8988T (cell line): ENCODE data around the gene TAF1A.
"Not testable (repeated sequence)": the region's sequence is repeated elsewhere in the genome, so short reads cannot be mapped to it uniquely, and the experiment has no call there.

Experiments used
- DNase-seq: peaks from one replicate; pipeline ENCODE4 v3.0.0; 2011

Gene TAF1A

DNA sequence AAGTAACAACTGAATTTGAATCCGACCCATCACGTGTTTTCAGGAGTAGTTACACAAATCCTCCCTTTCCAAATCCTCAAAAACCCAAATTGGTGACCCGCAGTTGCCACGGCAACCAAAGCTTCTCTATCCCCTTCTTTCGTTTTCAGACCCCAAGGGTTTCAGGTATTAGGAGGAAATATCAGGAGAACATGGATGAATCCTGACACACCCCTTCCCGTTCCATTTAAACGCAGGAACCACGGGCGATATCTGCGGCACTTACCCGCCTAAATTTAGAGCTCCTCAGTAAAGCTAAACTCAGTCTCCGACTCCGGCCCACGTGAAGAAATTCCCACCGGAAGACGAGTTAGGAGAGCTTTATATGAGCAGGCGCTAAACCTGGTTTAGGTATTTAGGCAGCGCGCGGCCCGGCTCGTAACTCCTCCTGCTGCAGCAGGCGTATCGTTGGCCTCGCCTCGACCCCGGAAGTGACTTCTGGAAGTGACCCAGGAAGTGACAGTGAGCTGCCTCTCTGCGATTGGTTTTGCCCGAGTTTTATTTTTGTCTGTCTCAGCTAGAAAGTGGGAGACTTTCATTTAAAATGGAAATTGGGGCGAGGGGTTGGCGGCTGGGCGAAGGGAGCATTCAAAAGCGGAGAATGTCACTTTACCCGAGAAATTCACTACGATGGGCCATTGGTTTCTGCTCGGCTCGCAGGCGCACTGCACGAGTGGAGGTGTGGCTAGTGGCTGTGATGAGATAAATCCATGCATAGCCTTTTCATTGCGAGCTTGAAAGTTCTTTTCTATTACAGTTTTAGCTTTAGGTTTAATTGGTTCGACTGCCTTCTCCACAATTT is at the start of gene TAF1A:
Gene TAF1A (minus strand): TSS at position 472 of the 841 bp plus-strand sequence.
- DNase-seq: peak; percentile 32

DNA sequence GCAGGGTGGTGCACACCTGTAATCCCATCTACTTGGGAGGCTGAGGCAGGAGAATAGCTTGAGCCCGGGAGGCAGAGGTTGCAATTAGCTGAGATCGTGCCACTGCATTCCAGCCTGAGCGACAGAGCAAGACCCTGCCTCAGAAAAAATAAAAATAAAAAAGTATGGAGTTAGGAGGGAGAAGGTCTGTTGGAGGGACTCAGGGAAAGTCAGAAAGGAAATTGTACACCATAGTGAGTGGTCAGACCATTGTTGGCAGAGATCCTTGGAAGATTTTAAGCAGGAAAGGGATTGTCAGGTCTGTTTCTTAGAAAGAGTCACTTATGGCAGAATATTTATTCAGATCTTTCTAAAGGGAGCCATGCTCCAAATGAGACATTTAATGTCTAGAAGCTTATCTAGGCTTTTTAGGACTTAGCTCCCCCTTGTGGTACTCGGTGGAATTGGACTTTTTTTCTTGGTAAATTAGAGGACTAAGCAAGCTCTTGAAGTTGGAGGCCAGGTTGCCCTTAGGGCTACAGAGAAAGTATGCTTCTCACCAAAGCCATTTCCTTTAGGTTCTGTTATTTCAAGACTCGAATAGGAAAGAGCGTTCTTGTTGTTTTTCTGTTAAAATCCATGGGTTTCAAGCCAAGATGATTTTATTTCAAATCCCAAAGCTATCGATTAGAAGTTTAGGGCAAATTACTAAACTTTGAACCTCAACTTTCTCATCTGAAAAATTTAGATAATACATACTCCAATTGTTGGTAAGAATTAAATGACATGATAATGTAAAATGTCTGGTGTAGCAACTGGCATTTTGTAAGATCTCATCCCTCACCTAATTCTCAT is 44.7 kb upstream of the TAF1A start:
- peak; percentile 14 for DNase-seq

DNA sequence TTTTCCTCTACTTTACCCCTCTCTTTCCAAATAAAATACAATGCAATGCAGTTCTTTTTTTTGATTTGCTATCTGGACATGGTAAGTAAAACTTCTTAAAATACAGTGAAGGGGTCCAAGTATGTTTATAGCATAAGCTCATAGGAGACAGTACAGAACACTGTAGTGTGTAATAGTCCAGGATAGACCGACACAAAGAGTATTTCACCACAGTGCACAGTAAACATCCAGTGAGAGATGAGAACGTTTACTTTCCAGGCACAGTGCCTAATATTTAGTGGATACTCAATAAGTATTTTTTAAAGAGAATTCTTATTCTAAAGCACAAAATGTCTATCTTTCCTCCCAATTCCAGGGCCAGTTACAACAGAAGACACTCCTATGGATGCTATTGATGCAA is 43.0 kb upstream of the TAF1A start:
- DNase-seq: no peak

DNA sequence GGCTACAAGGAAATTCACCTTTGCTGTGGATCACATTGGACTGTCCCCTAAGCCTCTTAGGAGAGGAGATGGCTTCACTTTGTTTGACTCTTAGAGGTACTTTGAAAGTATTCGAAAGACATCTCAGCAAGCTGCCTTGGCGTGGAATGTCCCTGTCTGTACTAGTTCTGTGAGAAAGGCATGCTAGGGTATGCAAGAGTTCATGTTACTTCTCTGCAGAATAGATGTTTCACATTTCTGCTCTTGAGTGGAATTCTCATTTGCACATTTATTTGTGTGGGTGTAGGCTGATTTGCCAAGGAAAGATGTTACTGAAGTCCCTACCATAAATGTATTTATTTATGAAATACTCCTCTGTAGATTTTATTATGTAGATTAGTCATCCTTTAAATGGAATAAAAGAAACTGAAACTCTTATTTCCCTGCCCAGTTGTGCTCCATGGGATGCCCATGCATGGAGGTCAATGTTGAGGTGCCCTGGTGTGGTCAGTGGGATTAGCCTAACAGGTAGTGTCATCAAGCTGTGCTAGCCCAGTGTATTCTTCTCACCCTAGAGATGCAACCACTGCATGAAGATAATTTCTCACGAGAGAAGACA is 42.0 kb upstream of the TAF1A start:
- no peak for DNase-seq

DNA sequence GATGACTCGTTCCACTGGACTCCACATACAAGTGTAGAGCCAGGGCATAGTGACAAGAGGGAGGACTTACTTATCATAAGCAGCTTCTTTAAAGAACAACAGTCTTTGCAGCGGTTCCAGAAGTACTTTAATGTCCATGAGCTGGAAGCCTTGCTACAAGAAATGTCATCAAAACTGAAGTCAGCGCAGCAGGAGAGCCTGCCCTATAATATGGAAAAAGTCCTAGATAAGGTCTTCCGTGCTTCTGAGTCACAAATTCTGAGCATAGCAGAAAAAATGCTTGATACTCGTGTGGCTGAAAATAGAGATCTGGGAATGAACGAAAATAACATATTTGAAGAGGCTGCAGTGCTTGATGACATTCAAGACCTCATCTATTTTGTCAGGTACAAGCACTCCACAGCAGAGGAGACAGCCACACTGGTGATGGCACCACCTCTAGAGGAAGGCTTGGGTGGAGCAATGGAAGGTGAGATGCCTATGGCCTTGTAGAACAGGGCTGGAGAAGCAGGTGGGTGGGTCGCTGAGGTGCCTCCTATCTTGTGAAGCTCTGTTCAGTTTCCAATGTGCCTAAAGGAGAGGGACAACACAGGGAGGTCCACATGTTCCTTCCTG is 40.3 kb upstream of the TAF1A start:
- no peak for DNase-seq

DNA sequence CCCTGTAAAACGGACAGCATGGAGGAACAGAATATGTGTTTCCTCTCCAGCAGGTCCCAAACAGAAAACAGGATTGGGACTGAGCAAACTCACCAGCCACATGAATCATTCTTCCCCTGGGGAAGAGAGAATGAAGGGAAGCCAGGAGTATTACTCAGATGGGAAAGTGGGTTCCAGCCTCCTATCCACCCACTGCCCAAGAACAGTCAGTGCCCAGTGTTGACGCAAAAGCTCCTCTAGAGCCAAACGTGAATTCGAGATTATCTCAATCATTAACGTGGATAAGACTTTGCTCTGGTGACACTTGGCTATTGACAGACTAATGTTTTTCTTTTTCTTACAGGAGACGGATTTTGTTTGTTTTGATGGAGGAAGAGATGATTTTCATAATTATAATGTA is 37.5 kb upstream of the TAF1A start:
- DNase-seq: no peak

DNA sequence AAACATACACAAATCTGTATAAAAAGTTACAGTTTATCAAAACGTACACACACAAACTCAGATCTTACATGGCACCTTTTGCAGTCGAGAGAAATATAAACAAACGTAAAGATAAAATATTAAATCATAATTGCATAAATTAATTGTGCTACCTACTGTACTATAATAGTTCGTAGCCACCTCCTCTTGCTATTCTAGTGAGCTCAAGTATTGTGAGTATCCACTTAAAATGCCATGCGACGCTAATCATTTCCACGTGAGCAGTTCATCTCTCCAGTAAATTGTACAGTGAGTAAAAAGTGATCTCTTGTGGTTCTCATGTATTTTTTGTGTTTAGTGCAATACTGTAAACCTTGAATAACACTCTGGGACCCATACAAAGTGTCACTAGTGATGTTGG is 34.5 kb upstream of the TAF1A start:
- DNase-seq: no peak

DNA sequence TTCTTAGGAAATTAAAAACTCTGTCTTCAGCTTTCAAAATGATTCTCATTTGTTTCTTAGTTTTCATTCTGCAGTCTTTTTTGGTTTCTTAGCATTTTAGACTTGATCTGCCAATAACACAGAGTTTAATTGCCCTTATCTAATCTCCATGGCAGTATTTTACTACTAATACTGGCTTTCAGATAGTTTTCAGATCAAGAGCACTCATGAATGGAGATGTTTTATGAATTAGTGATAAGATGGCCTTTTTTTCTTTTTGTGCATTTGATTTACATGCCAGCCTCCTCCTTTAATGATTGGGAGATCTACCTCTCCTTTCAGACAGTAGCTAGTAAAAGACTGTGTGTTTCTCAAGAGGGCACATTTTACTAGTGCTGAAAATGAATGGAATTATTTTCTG is 33.7 kb upstream of the TAF1A start:
- DNase-seq: no peak

DNA sequence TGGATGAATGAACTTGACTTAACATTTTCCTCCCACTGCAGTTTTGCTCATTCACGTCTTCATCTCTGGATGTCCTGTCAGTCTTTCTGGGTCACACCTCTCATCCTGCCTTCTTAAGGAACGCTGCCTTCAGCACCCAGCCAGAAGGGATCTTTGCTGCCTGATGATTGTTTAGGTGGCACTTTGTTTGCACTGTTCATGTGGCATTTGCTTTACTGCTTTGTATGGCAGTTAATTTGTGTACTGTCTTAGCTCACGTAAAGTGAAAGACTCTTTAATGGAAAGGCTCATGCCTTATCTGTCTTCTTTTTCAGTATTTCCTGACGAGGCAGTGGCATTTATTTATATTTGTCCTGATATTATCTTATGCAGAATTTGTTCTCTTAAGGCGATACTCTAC is 33.0 kb upstream of the TAF1A start:
- DNase-seq: no peak

DNA sequence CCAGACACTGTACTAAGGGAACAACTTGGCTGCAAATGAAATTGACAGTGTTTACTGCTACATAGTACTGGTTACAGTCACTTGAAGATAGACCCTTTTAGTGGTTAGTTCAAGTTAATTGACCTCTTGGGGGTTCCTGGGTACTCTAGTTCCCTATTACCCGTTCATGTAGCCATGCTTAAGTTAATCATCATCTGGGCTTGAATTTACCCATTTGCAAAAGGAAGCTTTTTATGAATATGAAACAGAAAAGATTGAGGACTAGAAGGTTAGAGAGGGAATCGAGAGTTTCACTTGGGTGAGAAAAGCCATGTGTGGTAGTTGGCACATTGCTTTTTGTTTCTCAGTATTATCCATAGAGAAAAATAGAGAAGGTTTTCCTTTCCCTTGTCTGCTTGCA is 30.8 kb upstream of the TAF1A start:
- no peak for DNase-seq

DNA sequence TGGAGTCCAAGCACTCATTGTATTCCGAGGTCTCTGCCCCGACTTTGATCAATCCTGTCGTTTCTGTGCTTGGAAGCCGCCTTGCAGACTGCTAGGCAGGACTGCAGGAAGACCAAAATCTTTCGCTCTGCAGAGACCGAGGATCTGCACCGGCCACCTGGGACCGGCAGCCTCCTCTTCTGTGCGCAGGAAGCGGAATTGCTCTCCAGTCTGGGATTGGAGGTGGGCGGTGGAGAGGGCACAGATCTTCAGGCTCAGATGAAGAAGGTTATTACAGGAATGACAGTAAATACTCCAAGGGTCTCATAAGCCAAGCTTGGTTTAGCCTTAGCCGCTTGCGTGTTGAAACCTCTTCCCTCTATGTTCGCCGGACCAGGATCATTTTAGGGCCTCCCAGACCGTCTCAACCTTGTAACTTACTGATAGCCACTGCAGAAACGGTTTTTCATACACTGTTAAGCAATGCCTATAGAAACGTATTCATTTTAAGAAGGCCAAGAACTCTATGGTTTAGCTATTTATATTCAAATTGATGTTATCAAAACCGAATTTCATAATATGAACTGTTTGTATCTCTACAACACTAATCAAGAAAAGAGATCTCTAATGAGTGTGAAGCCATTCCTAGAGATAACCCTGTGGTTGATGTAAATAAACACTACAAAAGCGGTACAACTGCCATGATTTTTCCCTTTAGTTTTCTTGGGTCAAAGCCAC is 29.3 kb upstream of the TAF1A start:
- DNase-seq: peak; percentile 38

DNA sequence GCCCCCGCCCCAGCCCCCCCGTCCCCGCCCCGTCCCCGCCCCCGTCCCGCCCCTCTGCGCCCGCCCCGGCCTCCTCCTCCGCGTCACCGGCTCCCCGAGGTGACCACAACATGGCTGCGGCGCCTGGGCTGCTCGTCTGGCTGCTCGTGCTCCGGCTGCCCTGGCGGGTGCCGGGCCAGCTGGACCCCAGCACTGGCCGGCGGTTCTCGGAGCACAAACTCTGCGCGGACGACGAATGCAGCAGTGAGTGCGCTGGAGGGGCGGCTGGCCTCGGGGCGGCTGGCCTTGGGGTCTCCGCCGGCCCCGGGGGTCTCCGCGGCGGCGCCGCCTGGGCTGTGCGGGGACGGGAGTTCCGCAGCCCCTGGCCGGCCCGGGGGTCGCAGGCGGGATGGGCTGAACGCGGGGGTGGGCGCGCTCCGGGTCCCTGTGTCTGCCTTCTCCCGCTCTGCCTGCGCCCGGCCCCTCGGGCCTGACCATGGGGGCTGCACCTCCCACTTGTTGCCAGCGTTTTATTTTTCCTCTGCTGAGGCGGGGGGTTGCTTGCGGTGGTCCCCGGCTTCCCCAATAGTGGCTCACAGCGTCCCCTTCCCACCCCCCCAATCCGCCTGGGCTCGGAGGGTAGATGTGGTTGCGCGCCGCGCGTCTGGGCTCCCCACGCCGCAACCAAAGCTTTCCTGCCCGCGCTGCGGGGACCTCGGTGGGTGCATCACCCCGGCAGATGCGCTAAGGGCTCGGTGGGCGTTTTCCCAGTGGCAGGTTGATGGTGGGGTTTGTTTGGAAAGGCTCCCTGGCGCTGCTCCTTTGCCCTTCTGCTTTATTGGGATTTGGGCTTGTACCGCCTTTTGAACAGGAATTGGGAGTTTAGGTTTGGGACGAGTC is 28.5 kb upstream of the TAF1A start, which contains the start of gene MIA3:
Gene MIA3 (plus strand): TSS at position 97 of the 879 bp plus-strand sequence. CDS start 14 bp downstream, at position 111.
- DNase-seq: peak; percentile 80

DNA sequence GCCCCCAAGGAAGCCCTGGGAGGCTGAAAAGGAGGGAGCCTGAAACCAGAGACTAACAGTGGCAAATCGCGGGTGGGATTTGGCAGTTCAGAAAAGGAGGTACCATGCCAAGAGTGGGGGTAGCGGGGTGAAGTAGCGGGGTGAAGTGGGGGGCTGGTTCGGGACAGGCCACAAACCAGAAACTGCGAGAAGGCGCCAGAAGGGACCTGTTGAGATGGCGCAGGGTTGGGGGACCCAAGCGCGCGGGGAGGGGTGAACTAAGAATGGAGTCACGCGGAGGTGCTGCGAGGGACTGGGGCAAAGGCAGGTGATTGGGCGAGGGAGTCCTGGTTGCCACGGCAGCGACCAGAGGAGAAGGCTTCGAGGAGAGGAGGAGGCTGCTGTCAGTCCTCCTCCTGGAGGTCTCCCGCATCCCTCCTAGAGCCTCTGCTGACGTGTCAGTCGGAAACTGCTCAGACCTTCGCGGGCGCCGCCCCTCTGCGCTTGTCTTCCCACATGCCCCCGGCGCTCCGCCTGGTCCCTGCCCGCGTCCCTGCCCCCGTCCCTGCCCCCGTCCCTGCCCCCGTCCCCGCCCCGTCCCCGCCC is 27.7 kb upstream of the TAF1A start:
- DNase-seq: peak; percentile 71

DNA sequence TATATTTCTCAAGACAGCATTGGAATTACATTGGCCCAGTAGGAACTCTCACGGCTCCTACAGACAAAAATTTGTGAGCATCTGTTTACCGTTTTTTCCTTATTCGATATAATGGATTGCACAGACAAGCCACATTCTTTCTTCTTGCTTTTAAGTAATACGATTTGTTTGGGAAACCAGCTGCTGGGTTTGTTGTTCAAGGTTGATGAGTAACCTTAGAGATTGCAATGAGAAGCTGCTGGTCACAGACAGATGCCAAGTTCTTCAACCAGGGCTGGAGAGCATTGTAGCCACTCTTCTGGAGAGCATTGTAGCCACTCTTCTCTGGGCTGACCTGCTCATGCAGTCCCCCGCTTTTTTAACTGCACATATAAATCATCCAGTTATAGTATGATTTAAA is 26.8 kb upstream of the TAF1A start:
- no peak for DNase-seq

DNA sequence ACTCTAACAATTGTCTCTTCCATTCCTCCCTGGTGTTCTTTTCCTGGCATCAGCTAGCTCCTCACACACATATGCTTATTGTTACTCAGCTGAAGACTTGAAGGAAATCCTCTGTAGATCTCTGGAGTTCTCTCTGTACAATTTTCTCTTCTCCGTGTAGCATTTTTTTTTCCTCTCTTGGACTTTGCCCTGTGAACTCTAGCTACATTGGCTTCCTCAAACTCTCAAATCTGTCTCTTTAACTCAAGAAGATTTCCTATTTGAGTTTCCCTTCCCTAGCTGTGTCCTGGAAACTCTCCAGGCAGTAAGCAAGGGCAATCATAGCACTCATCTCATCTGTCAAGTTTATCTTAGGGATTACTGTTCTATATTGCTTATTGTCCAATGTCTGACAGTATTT is 23.9 kb upstream of the TAF1A start:
- no peak for DNase-seq

DNA sequence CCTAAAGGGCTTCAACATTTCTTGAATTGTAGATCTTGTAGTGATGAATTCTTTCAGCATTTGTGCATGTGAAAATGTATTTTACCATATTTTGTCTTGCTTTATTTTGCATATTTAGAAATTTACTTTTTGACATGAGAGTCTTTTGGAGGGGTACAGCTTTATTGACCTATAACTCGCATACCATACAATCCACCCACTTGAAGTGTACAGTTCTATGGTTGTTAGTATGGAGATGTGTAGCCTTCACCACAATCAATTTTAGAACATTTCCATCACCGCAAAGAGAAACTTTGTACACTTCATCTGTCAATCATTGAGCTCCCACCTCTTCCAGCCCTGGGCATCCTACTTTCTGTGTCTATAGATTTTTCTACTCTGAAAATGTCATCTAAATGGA is 21.0 kb upstream of the TAF1A start:
- DNase-seq: no peak

DNA sequence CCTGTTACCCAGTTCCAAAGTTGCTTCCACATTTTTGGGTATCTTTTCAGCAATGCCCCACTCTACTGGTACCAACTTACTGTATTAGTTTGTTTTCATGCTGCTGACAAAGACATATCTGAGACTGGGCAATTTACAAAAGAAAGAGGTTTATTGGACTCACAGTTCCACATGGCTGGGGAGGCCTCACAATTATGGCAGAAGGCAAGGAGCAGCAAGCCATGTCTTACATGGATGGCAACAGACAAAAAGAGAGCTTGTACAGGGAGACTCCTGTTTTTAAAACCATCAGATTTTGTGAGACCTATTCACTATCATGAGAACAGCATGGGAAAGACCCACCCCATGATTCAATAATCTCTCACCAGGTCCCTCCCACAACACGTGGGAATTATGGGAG is 19.4 kb upstream of the TAF1A start:
- not testable (repeated sequence) for DNase-seq

DNA sequence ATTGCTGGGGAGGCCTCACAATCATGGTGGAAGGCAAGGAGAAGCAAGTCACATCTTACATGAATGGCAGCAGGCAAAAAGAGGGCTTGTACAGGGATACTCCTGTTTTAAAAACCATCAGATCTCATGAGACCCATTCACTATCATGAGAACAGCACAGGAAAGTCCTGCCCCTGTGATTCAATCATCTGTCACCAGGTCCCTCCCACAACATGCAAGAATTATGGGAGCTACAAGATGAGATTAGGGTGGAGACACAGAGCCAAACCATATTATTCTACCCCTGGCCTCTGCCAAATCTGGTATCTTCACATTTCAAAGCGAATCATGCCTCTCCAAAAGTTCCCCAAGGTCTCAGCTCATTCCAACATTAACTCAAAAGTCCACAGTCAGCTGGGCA is 17.0 kb upstream of the TAF1A start:
- no peak for DNase-seq

DNA sequence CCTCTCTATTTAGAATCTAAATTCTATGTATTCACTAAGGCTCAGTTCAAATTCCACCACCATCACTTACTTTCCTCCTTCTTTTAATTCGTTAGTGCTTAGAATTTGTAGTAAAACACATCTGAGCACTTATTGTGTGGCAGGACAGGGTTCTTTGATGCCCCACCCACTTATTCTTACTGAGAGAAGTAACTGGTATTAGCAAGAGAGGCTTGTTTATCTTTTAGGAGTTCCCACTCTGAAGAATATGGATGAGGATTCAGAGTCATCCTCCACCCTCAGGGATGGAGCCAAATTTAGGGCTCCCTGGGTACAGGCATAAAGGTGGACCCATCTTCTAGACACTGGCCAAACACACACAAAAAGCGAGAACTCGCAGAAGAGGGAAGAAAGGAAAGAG is 11.5 kb upstream of the TAF1A start:
- no peak for DNase-seq

DNA sequence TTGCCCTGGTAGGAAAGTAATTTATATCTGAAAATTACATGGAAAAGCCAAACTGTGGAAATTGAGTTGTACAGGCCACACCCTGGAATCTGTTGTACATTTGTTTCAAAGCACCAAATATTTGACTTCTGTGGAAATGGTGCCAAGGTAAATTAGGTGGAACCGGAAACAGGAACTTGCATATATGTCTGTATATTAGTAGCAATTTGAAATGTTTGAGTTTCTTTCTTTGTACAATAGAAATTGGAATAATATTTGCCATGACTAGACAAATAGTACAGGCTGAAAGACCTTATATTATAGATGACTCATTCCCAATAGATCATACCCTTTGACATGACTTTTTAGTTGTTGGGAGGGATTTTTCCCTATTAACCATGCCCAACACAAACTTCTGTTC is 10.5 kb upstream of the TAF1A start:
- no peak for DNase-seq

DNA sequence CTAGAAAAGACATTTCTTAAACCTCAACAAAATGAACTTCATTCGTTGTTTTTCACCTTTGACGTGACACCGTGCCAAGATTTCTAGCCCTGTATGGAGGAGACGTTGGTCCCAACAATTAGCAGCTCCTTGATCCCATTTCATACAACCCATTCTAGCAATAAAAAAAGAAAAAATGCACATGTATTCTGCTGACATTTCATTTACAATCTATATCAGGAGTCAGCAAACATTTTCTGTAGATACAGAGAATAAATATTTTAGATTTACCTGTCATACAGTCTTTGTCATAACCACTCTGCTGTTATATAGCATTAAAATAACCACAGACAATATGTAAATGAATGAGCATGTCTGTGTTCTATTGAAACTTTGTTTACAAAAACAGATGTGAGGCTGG is 7.0 kb upstream of the TAF1A start:
- DNase-seq: no peak
